Tibial nerve (tissue), 4 donors: ENCODE data around the gene KCNK6. TPM values are rescaled to one million over a fixed set of nuclear protein-coding genes. Genes with fewer than 3 reads are reported as not detected.

ENCODE experiments used
- DNase-seq, 2 donors: peaks; one replicate each; pipeline ENCODE4 v3.0.0-alpha.2; 2019; ENCODE audit warnings: low spot score in 2 of 2
- H3K27ac ChIP-seq, 4 donors: fragments of 200-600 bp; sonication (generic) in 3 of 4; one replicate each; pipeline ENCODE4 v1.5.1; 2017 to 2019; ENCODE audit warnings: mild to moderate bottlenecking in 1 of 4
- H3K27me3 ChIP-seq, 2 donors: fragments of 200-600 bp; sonication (generic) in 1 of 2; one replicate each; pipeline versions ENCODE4 v1.5.1 to v1.6.0; 2017 to 2019
- H3K36me3 ChIP-seq, 3 donors: fragments of 200-600 bp; sonication (generic); one replicate each; pipeline ENCODE4 v1.5.1; 2018 to 2019
- H3K4me1 ChIP-seq, 4 donors: fragments of 200-600 bp; sonication (generic) in 3 of 4; one replicate each; pipeline ENCODE4 v1.5.1; 2017 to 2019
- H3K4me3 ChIP-seq, 4 donors: fragments of 200-600 bp; sonication (generic) in 3 of 4; one replicate each; pipeline ENCODE4 v1.5.1; 2017 to 2019; ENCODE audit warnings: mild to moderate bottlenecking in 1 of 4, moderate library complexity in 1 of 4
- H3K9me3 ChIP-seq, 4 donors: fragments of 200-600 bp; sonication (generic) in 3 of 4; one replicate each; pipeline ENCODE4 v1.5.1; 2017 to 2019
- EP300 ChIP-seq, 2 donors: sonication (generic); formaldehyde crosslinking; IDR thresholded peaks; one replicate each; pipeline ENCODE4 v1.6.1; 2017; ENCODE audit warnings: antibody characterized with exemption in 2 of 2, mild to moderate bottlenecking in 1 of 2
- POLR2A ChIP-seq, 2 donors: fragments of 450-650 bp; IDR thresholded peaks; one replicate each; pipeline ENCODE4 v1.6.1; 2017; ENCODE audit warnings: antibody characterized with exemption in 2 of 2, mild to moderate bottlenecking in 2 of 2, moderate library complexity in 2 of 2
- WGBS, 2 donors: methylation state at CpG; one replicate each; pipeline ENCODE4 v1.1.5; 2018; 5-methylcytosine and 5-hydroxymethylcytosine counted together
- total RNA-seq, 4 donors: library from RNA; depleted of rRNA; stranded (reverse); fragments of >200 nt; gene quantifications; one replicate each; pipeline ENCODE4 v1.1.0, GENCODE V29; 2016
- TF ChIP-seq, protein P1 (sequence below), 5 experiments: fragments of 200-600 bp in 3 of 5; fragments of 450-650 bp in 2 of 5; sonication (generic) in 3 of 5; IDR thresholded peaks; one replicate each; pipeline ENCODE4 v1.5.1; 2016 to 2019; ENCODE audit warnings: antibody characterized with exemption in 5 of 5, mild to moderate bottlenecking in 3 of 5, moderate library complexity in 2 of 5

The KCNK6 gene
- total RNA-seq, 4 donors from 2014 or later: 2.6 to 5.4 (median 3.3) TPM

DNA sequence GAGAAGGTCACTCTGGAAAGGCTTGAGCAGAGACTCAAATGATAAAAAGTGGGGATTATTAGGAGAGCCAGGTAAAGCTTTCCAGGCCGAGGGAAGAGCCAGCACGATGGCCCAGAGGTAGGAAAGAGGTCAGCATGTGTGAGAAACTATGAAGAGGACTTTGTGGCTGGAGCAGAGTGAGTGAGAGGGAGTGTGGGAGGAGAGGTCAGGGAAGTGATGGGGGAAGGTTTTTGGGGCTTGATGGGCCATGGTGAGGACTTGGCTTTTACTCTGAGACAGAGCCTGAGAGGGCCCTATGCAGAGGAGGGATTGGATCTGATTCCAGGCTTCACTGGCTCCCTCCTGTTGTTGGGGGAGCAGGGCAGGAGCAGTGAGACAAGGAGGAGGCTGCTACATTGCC lies 21.3 kb downstream of the KCNK6 start:
- DNase-seq: no peak
- Histone ChIP-seq H3K27me3 (no peaks in the 10 kb centered on the region), H3K27ac (no peak overlapping the region), H3K9me3 (no peaks in the 10 kb centered on the region), H3K4me3 (no peak overlapping the region), H3K36me3 (peaks cover 0 to 40% (median 0%) of the 10 kb centered on the region in 3 donors), H3K4me1 (peaks cover 0 to 10% (median 2%) of the 10 kb centered on the region in 4 donors)
- WGBS, 2 donors: 68 to 85% methylated on average over 2 of the region's 2 CpGs
- TF ChIP-seq EP300 (IDR thresholded peaks at IDR 0.05): no peak

DNA sequence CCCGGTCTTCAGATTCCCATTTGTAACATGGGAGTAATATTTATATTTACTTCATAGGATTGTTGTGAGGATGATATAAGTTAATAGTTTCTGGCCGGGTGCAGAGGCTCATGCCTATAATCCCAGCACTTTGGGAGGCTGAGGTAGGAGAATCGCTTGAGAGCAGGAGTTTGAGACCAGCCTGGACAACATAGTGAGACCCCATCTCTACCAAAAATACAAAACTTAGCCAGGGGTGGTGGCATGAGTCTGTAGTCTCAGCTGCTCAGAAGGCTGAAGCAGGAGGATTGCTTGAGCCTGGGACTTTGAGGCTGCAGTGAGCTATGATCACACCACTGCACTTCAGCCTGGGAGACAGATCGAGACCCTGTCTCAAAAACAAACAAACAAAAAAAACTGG lies 27.2 kb downstream of the KCNK6 start:
- Histone ChIP-seq H3K9me3 (no peaks in the 10 kb centered on the region), H3K27ac (no peak overlapping the region), H3K27me3 (peaks cover 0 to under 1% of the 10 kb centered on the region in 2 donors), H3K4me3 (no peak overlapping the region), H3K36me3 (peaks cover 0 to 22% (median 0%) of the 10 kb centered on the region in 3 donors), H3K4me1 (no peaks in the 10 kb centered on the region)
- no peak for DNase-seq
- TF ChIP-seq, protein P1, sequence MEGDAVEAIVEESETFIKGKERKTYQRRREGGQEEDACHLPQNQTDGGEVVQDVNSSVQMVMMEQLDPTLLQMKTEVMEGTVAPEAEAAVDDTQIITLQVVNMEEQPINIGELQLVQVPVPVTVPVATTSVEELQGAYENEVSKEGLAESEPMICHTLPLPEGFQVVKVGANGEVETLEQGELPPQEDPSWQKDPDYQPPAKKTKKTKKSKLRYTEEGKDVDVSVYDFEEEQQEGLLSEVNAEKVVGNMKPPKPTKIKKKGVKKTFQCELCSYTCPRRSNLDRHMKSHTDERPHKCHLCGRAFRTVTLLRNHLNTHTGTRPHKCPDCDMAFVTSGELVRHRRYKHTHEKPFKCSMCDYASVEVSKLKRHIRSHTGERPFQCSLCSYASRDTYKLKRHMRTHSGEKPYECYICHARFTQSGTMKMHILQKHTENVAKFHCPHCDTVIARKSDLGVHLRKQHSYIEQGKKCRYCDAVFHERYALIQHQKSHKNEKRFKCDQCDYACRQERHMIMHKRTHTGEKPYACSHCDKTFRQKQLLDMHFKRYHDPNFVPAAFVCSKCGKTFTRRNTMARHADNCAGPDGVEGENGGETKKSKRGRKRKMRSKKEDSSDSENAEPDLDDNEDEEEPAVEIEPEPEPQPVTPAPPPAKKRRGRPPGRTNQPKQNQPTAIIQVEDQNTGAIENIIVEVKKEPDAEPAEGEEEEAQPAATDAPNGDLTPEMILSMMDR (IDR thresholded peaks at IDR 0.05): no peak
- TF ChIP-seq POLR2A (IDR thresholded peaks at IDR 0.05): no peak
- TF ChIP-seq EP300 (IDR thresholded peaks at IDR 0.05): no peak
- WGBS, 2 donors: 82 to 88% methylated on average over 4 of the region's 4 CpGs

DNA sequence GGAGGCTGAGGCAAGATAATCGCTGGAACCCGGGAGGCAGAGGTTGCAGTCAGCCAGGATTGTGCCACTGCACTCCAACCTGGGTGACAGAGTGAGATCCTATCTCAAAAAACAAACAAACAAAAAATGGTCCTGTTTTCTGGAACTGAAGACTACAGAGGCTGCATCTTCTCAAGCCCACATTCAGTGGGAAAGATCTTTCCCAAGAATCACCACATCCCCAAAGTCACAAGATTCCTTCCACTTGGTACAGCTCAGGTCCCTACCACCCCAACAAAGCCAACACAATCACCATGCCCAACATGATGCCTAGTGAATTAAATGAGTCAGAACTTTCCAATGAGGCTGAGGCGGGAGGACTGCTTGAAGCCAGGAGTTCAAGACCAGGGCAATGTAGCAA lies 31.2 kb downstream of the KCNK6 start:
- Histone ChIP-seq H3K27me3 (peaks cover 0 to 25% of the 10 kb centered on the region in 2 donors), H3K4me3 (no peak overlapping the region), H3K36me3 (no peaks in the 10 kb centered on the region), H3K9me3 (no peaks in the 10 kb centered on the region), H3K27ac (no peak overlapping the region), H3K4me1 (no peaks in the 10 kb centered on the region)
- WGBS, 2 donors: 89 to 98% methylated on average over 3 of the region's 3 CpGs
- DNase-seq: no peak
- TF ChIP-seq POLR2A (IDR thresholded peaks at IDR 0.05): no peak
- TF ChIP-seq EP300 (IDR thresholded peaks at IDR 0.05): no peak
- TF ChIP-seq, protein P1 (IDR thresholded peaks at IDR 0.05): no peak

DNA sequence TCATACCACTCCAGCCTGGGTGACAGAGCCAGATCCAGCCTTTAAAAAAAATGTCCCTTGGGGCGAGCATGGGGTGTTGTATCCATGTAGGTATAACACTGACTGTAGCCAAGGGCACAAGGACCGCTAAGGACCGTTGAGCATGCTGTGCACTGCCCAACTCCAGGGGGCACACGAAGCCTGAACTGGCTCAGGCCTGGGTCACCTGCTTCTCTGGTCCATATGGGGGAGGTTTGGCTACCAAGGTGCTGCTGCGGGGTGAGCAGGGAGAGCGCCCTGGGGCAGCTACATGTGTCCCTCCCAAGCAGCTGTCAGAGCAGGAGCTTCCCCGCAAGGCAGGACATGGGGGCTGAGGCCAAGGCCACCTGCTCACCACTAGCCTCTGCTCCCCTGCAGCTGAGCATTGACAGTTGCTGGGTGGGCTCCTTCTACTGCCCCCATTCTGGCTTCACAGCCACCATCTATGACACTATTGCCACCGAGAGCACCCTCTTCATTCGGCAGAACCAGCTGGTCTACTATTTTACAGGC lies 32.3 kb downstream of the KCNK6 start:
- no peaks in the 10 kb centered on the region for H3K36me3 ChIP-seq
- no peaks in the 10 kb centered on the region for H3K9me3 ChIP-seq
- no peak overlapping the region for H3K27ac ChIP-seq
- H3K27me3 ChIP-seq: peaks cover 0 to 28% of the 10 kb centered on the region in 2 donors
- no peak overlapping the region for H3K4me3 ChIP-seq
- DNase-seq: no peak
- H3K4me1 ChIP-seq: no peaks in the 10 kb centered on the region
- 75 to 85% methylated on average over 9 of the region's 9 CpGs for WGBS, 2 donors
- no peak for TF ChIP-seq POLR2A (IDR thresholded peaks at IDR 0.05)
- no peak for TF ChIP-seq EP300 (IDR thresholded peaks at IDR 0.05)
- TF ChIP-seq, protein P1 (IDR thresholded peaks at IDR 0.05): no peak

DNA sequence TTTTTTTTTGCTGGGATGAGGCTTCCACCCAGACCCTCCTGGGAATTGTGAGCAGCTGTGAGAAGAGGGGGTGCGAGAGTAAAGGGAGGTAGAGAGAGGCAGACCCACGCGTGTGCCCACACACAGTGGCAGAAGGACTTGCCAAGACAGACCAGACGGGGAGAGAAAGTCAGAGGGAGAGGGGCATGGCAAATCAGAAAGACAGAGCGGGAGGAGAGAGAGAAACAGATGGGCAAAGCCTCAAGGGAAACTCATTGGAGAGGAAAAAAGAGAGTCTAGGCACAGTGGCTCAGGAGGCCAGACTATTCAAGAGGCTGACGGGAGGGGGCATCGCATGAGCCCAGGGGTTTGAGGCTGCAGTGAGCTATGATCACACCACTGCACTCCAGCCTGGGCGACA lies 33.0 kb downstream of the KCNK6 start:
- Histone ChIP-seq H3K4me1 (no peaks in the 10 kb centered on the region), H3K36me3 (no peaks in the 10 kb centered on the region), H3K9me3 (no peaks in the 10 kb centered on the region), H3K27me3 (peaks cover 0 to 29% of the 10 kb centered on the region in 2 donors), H3K27ac (no peak overlapping the region), H3K4me3 (no peak overlapping the region)
- DNase-seq: no peak
- 63 to 70% methylated on average over 8 of the region's 8 CpGs for WGBS, 2 donors
- TF ChIP-seq EP300 (IDR thresholded peaks at IDR 0.05) (no peak), POLR2A (IDR thresholded peaks at IDR 0.05) (no peak)
- TF ChIP-seq, protein P1 (IDR thresholded peaks at IDR 0.05): no peak
